M059J (cell line): ENCODE measurements around the gene CCDC191. TPM values are rescaled to one million over a fixed set of nuclear protein-coding genes. Genes with fewer than 3 reads are reported as not detected.
A peak's percentile ranks its signal among the peaks of the same experiment; 100 is the strongest.

Experiments
- DNase-seq: peaks from one replicate; pipeline ENCODE4 v3.0.0-alpha.2; 2012; ENCODE audit warnings: low read depth
- total RNA-seq: library from RNA; depleted of rRNA; stranded (reverse); fragments of >200 nt; shearing (Covaris generic); gene quantifications from 2 replicates; pipeline ENCODE4 v1.2.3, GENCODE V29; 2014

CCDC191 gene
- total RNA-seq, 1 experiment from 2014 or later = 0.71 TPM

- no peak for DNase-seq
Observed at GRCh38 chr3:114057011-114057347, 653 bp upstream of the CCDC191 start.

- DNase-seq = no peak
Observed at GRCh38 chr3:114052216-114052615, 4.1 kb downstream of the CCDC191 start.

GRCh38 chr3:114043205-114043604 lies 13.1 kb downstream of the CCDC191 start:
- DNase-seq = no peak

- DNase-seq = no peak
Observed at GRCh38 chr3:114035896-114036295, 20.4 kb downstream of the CCDC191 start.

- DNase-seq = peak; percentile 21
Observed at GRCh38 chr3:114034787-114035545, 21.4 kb downstream of the CCDC191 start.

- DNase-seq = no peak
Observed at GRCh38 chr3:114034211-114034610, 22.1 kb downstream of the CCDC191 start.

- DNase-seq = no peak
Observed at GRCh38 chr3:114033721-114034120, 22.6 kb downstream of the CCDC191 start.

GRCh38 chr3:114026331-114026730 lies 30.0 kb downstream of the CCDC191 start:
- no peak for DNase-seq

GRCh38 chr3:114025451-114025850 lies 30.9 kb downstream of the CCDC191 start:
- no peak for DNase-seq

GRCh38 chr3:114022145-114022802 lies 34.1 kb downstream of the CCDC191 start:
- peak; percentile 49 for DNase-seq

GRCh38 chr3:114020907-114021306 lies 35.4 kb downstream of the CCDC191 start:
- DNase-seq = no peak

GRCh38 chr3:114019486-114019885 lies 36.8 kb downstream of the CCDC191 start:
- DNase-seq = no peak

GRCh38 chr3:114014211-114014610 lies 42.1 kb downstream of the CCDC191 start:
- DNase-seq = no peak

- DNase-seq = no peak
Observed at GRCh38 chr3:114011059-114011797, 45.1 kb downstream of the CCDC191 start.

GRCh38 chr3:114005481-114005880 lies 50.8 kb downstream of the CCDC191 start:
- no peak for DNase-seq

- DNase-seq = peak; percentile 5
Observed at GRCh38 chr3:113985541-113985940, 70.8 kb downstream of the CCDC191 start.

- DNase-seq = no peak
Observed at GRCh38 chr3:113983544-113983943, 72.8 kb downstream of the CCDC191 start.

GRCh38 chr3:113981803-113982202 lies 74.5 kb downstream of the CCDC191 start:
- DNase-seq = no peak

GRCh38 chr3:113979916-113980315 lies 76.4 kb downstream of the CCDC191 start:
- DNase-seq = no peak

GRCh38 chr3:113977822-113978221 lies 78.5 kb downstream of the CCDC191 start:
- no peak for DNase-seq

GRCh38 chr3:113968986-113969385 lies 87.3 kb downstream of the CCDC191 start:
- DNase-seq = peak; percentile 25

- no peak for DNase-seq
Observed at GRCh38 chr3:113966172-113966571, 90.2 kb downstream of the CCDC191 start.

- DNase-seq = no peak
Observed at GRCh38 chr3:113963879-113964278, 92.4 kb downstream of the CCDC191 start.
